ENCODE measurements around the gene HAUS7.

HAUS7 gene

GRCh38 chrX:153463031-153463430 lies 7.3 kb downstream of the HAUS7 start (continued):
- TF ChIP-seq, protein P1, sequence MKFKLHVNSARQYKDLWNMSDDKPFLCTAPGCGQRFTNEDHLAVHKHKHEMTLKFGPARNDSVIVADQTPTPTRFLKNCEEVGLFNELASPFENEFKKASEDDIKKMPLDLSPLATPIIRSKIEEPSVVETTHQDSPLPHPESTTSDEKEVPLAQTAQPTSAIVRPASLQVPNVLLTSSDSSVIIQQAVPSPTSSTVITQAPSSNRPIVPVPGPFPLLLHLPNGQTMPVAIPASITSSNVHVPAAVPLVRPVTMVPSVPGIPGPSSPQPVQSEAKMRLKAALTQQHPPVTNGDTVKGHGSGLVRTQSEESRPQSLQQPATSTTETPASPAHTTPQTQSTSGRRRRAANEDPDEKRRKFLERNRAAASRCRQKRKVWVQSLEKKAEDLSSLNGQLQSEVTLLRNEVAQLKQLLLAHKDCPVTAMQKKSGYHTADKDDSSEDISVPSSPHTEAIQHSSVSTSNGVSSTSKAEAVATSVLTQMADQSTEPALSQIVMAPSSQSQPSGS (tag by site-specific recombination; IDR thresholded peaks at IDR 0.05; ENCODE audit: low read depth): no peak
- TF ChIP-seq ZNF302 (tag by site-specific recombination; IDR thresholded peaks at IDR 0.05; ENCODE audit: low read depth): no peak
- no peak for TF ChIP-seq ZNF366 (tag by site-specific recombination; conservative IDR thresholded peaks at IDR 0.05)
- no peak for TF ChIP-seq ZNF132 (tag by site-specific recombination; IDR thresholded peaks at IDR 0.05; ENCODE audit: borderline replicate concordance)
- TF ChIP-seq RBAK (tag by site-specific recombination; IDR thresholded peaks at IDR 0.05): no peak
- TF ChIP-seq, protein P2, sequence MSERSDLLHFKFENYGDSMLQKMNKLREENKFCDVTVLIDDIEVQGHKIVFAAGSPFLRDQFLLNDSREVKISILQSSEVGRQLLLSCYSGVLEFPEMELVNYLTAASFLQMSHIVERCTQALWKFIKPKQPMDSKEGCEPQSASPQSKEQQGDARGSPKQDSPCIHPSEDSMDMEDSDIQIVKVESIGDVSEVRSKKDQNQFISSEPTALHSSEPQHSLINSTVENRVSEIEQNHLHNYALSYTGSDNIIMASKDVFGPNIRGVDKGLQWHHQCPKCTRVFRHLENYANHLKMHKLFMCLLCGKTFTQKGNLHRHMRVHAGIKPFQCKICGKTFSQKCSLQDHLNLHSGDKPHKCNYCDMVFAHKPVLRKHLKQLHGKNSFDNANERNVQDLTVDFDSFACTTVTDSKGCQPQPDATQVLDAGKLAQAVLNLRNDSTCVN (tag by site-specific recombination; optimal IDR thresholded peaks at IDR 0.05): no peak
- TF ChIP-seq ZNF133 (tag by site-specific recombination; IDR thresholded peaks at IDR 0.05): no peak

DNA sequence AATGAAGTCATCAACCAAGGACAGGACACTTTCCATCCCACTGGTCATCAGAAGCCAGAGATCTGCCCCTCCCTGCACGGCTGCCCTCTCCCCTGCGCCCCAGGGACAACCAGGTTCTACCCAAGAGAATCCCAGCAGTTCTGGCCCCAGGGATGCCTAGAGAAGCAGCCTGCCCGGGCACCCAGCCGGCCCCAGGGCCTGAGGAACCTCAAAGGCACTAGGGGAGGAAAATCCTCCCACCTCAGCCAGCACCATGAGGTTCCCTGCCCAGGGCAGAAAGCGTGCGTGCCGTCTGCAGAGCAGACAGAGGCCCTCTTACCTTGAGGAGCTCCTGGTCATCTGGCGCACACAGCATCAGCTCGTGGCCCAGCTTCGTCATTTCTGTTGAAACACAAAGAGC lies 8.1 kb downstream of the HAUS7 start:
- ChIA-PET POLR2A (no interaction called here), CTCF (interaction anchor here (1.7 to 3.8 kb wide), 3 partner anchors 10 to 520 kb away, joined by 5 to 24 read pairs (median 5); partner anchors contain the start of gene HAUS7)
- TF ChIP-seq ZFHX2 (tag by site-specific recombination; conservative IDR thresholded peaks at IDR 0.05) (no peak), ZNF830 (tag by site-specific recombination; IDR thresholded peaks at IDR 0.05; ENCODE audit: low read depth) (no peak), ZNF571 (tag by site-specific recombination; IDR thresholded peaks at IDR 0.05) (no peak), ZNF133 (tag by site-specific recombination; IDR thresholded peaks at IDR 0.05) (no peak)
- Histone ChIP-seq H3K4me3 (ENCODE audit: low read depth, low read length) (no peak overlapping the region), H3K4me1 (ENCODE audit: control insufficient read depth, insufficient read depth, low read length) (no peaks in the 10 kb centered on the region), H3K9me3 (ENCODE audit: control insufficient read depth, insufficient read depth, low read depth, low read length) (no peaks in the 10 kb centered on the region), H3K27ac (ENCODE audit: extremely low read depth, low read depth, low read length) (no peak overlapping the region), H3K36me3 (ENCODE audit: control insufficient read depth in 2 of 2, insufficient read depth in 1 of 2, low read length in 2 of 2) (peaks cover 5 to 58% of the 10 kb centered on the region in 2 experiments; a peak in 2 of 3 replicates)

GRCh38 chrX:153460826-153461225 lies 9.6 kb downstream of the HAUS7 start:
- TF ChIP-seq ZNF837 (tag by site-specific recombination; IDR thresholded peaks at IDR 0.05): no peak
- TF ChIP-seq SCRT2 (tag by site-specific recombination; IDR thresholded peaks at IDR 0.05): peak; percentile 42
- TF ChIP-seq, protein P3, sequence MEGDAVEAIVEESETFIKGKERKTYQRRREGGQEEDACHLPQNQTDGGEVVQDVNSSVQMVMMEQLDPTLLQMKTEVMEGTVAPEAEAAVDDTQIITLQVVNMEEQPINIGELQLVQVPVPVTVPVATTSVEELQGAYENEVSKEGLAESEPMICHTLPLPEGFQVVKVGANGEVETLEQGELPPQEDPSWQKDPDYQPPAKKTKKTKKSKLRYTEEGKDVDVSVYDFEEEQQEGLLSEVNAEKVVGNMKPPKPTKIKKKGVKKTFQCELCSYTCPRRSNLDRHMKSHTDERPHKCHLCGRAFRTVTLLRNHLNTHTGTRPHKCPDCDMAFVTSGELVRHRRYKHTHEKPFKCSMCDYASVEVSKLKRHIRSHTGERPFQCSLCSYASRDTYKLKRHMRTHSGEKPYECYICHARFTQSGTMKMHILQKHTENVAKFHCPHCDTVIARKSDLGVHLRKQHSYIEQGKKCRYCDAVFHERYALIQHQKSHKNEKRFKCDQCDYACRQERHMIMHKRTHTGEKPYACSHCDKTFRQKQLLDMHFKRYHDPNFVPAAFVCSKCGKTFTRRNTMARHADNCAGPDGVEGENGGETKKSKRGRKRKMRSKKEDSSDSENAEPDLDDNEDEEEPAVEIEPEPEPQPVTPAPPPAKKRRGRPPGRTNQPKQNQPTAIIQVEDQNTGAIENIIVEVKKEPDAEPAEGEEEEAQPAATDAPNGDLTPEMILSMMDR (tag by site-specific recombination; IDR thresholded peaks at IDR 0.05): peak; percentile 58
- TF ChIP-seq ZNF654 (tag by site-specific recombination; IDR thresholded peaks at IDR 0.05; ENCODE audit: low read depth): peak; percentile 36
- no peak for TF ChIP-seq ZNF132 (tag by site-specific recombination; IDR thresholded peaks at IDR 0.05; ENCODE audit: borderline replicate concordance)
- TF ChIP-seq ZNF341 (tag by site-specific recombination; IDR thresholded peaks at IDR 0.05; ENCODE audit: low read depth): peak; percentile 21; the same call in 1 of the 2 replicates
- TF ChIP-seq SP3 (tag by site-specific recombination; IDR thresholded peaks at IDR 0.05): no peak
- ChIA-PET CTCF (interaction anchor here (0.6 to 5.0 kb wide), 30 partner anchors 9 to 519 kb away, joined by 3 to 81 read pairs (median 4); partner anchors contain the start of gene HAUS7), POLR2A (interaction anchor here (1.0 kb wide), 1 partner anchor 46 kb away, joined by 5 read pairs; no protein-coding TSS in a partner anchor)
- Histone ChIP-seq H3K9me3 (ENCODE audit: control insufficient read depth, insufficient read depth, low read depth, low read length) (no peaks in the 10 kb centered on the region), H3K36me3 (ENCODE audit: control insufficient read depth in 2 of 2, insufficient read depth in 1 of 2, low read length in 2 of 2) (peaks cover 5 to 63% of the 10 kb centered on the region in 2 experiments; a peak in 2 of 3 replicates), H3K4me3 (ENCODE audit: low read depth, low read length) (no peak overlapping the region), H3K4me1 (ENCODE audit: control insufficient read depth, insufficient read depth, low read length) (no peaks in the 10 kb centered on the region), H3K27ac (ENCODE audit: extremely low read depth, low read depth, low read length) (no peak overlapping the region)

Data from HEK293 (cell line).